GM23248 (cell line): Measurements from ENCODE around the gene SLC16A12. TPM values are rescaled to one million over a fixed set of nuclear protein-coding genes. Genes with fewer than 3 reads are reported as not detected.

ENCODE experiments used
- DNase-seq: peaks from one replicate; pipeline ENCODE4 v3.0.0-alpha.2; 2015
- H2AFZ ChIP-seq: fragments of 200-600 bp; sonication (generic); 2 replicates; pipeline ENCODE4 v1.6.1; 2016; ENCODE audit warnings: antibody characterized with exemption
- H3F3A ChIP-seq: fragments of 200-600 bp; sonication (generic); 2 replicates; pipeline ENCODE4 v1.6.1; 2016; ENCODE audit warnings: mild to moderate bottlenecking, antibody characterized with exemption, mixed run types; ENCODE audit not compliant: insufficient read depth
- H3K27ac ChIP-seq: fragments of 200-600 bp; sonication (generic); 2 replicates; pipeline ENCODE4 v1.5.1; 2016; ENCODE audit warnings: mild to moderate bottlenecking
- H3K27me3 ChIP-seq: fragments of 200-600 bp; sonication (generic); replicated peaks from 2 replicates; pipeline ENCODE4 v1.6.1; 2016; ENCODE audit warnings: mild to moderate bottlenecking; ENCODE audit not compliant: insufficient read depth
- H3K36me3 ChIP-seq: fragments of 200-600 bp; sonication (generic); 2 replicates; pipeline ENCODE4 v1.6.1; 2016; ENCODE audit warnings: low read depth, mild to moderate bottlenecking
- H3K4me1 ChIP-seq: fragments of 200-600 bp; sonication (generic); 2 replicates; pipeline ENCODE4 v1.6.1; 2016; ENCODE audit warnings: mild to moderate bottlenecking; ENCODE audit not compliant: insufficient read depth
- H3K4me2 ChIP-seq: fragments of 200-600 bp; sonication (generic); one replicate; pipeline ENCODE4 v1.6.1; 2016; ENCODE audit warnings: mild to moderate bottlenecking; ENCODE audit not compliant: unreplicated experiment
- H3K4me3 ChIP-seq: fragments of 200-600 bp; sonication (generic); 2 replicates; pipeline ENCODE4 v1.5.1; 2016; ENCODE audit warnings: mild to moderate bottlenecking
- H3K79me2 ChIP-seq: fragments of 200-600 bp; sonication (generic); 2 replicates; pipeline ENCODE4 v1.6.1; 2016; ENCODE audit warnings: mild to moderate bottlenecking; ENCODE audit not compliant: insufficient read depth
- H3K9ac ChIP-seq: fragments of 200-600 bp; sonication (generic); 2 replicates; pipeline ENCODE4 v1.6.1; 2016; ENCODE audit warnings: mild to moderate bottlenecking
- H3K9me2 ChIP-seq: fragments of 200-600 bp; sonication (generic); 2 replicates; pipeline ENCODE4 v1.6.1; 2016; ENCODE audit warnings: mixed run types, mild to moderate bottlenecking, moderate library complexity; ENCODE audit not compliant: insufficient read depth
- H3K9me3 ChIP-seq: fragments of 200-600 bp; sonication (generic); one replicate; pipeline ENCODE4 v1.6.1; 2017; ENCODE audit warnings: low read depth
- H4K20me1 ChIP-seq: fragments of 200-600 bp; sonication (generic); 2 replicates; pipeline ENCODE4 v1.6.0; 2016; ENCODE audit not compliant: insufficient read depth
- EZH2 ChIP-seq: fragments of 200-600 bp; sonication (generic); IDR thresholded peaks from 2 replicates; pipeline ENCODE4 v1.6.1; 2018; ENCODE audit warnings: antibody characterized with exemption, mild to moderate bottlenecking; ENCODE audit not compliant: insufficient read depth, poor library complexity, severe bottlenecking
- EZH2phosphoT487 ChIP-seq: fragments of 200-600 bp; sonication (generic); IDR thresholded peaks from 2 replicates; pipeline ENCODE4 v1.6.1; 2018; ENCODE audit warnings: antibody characterized with exemption, moderate library complexity, mild to moderate bottlenecking, low read depth; ENCODE audit not compliant: insufficient read depth
- WGBS, 2 experiments: methylation state at CpG; one replicate each; pipeline ENCODE4 v1.1.6; 2015 to 2017; ENCODE audit warnings: low lambda C conversion rate in 2 of 2, low coverage in 1 of 2; ENCODE audit errors: missing lambda C conversion rate in 2 of 2; 5-methylcytosine and 5-hydroxymethylcytosine counted together
- in situ Hi-C: fragments of 300-500 bp; cut with MboI; formaldehyde crosslinking; loops from 2 replicates; pipeline ENCODE4 v1.15.0; 2020
- polyA plus RNA-seq: library from polyadenylated mRNA; unstranded; fragments of >200 nt; fragmentation: Nextera tagmentation; extraction: Ambion mirVana; gene quantifications from 2 replicates; pipeline ENCODE4 v1.2.1, GENCODE V29; 2016
- total RNA-seq: library from RNA; depleted of rRNA; stranded (reverse); fragments of >200 nt; shearing (Covaris generic); gene quantifications from 2 replicates; pipeline ENCODE4 v1.2.3, GENCODE V29; 2014

SLC16A12 gene
- total and polyA plus RNA-seq, 2 experiments from 2014 or later, result not detected

GRCh38 chr10:89503151-89503550, 32.2 kb downstream of the SLC16A12 start:
- Histone ChIP-seq H3K4me3 (no peak overlapping the region), H3F3A (no peaks in the 10 kb centered on the region), H3K9me3 (no peaks in the 10 kb centered on the region), H4K20me1 (no peaks in the 10 kb centered on the region), H3K36me3 (no peaks in the 10 kb centered on the region), H3K27me3 (no peaks in the 10 kb centered on the region), H3K9ac (no peak overlapping the region), H3K4me1 (no peaks in the 10 kb centered on the region), H3K27ac (no peak overlapping the region), H3K9me2 (no peaks in the 10 kb centered on the region), H3K4me2 (no peak overlapping the region), H2AFZ (no peak overlapping the region), H3K79me2 (no peaks in the 10 kb centered on the region)
- 91 to 92% methylated on average over 3 of the region's 3 CpGs for WGBS, 2 experiments
- DNase-seq, result no peak
- TF ChIP-seq EZH2phosphoT487, result no peak
- no peak for TF ChIP-seq EZH2
- in situ Hi-C loops, result no loop called here

GRCh38 chr10:89502549-89502948, 32.8 kb downstream of the SLC16A12 start:
- peak; percentile 21 for DNase-seq
- Histone ChIP-seq H3K4me1 (no peaks in the 10 kb centered on the region), H3K9me2 (no peaks in the 10 kb centered on the region), H4K20me1 (no peaks in the 10 kb centered on the region), H3K9ac (no peak overlapping the region), H2AFZ (no peak overlapping the region), H3F3A (no peaks in the 10 kb centered on the region), H3K27ac (no peak overlapping the region), H3K79me2 (no peaks in the 10 kb centered on the region), H3K4me2 (no peak overlapping the region), H3K9me3 (no peaks in the 10 kb centered on the region), H3K36me3 (no peaks in the 10 kb centered on the region), H3K27me3 (no peaks in the 10 kb centered on the region), H3K4me3 (no peak overlapping the region)
- TF ChIP-seq EZH2phosphoT487 (no peak), EZH2 (no peak)
- 73 to 74% methylated on average over 1 of the region's 1 CpG for WGBS, 2 experiments
- in situ Hi-C loops, result no loop called here

- Histone ChIP-seq H3K9ac (no peak overlapping the region), H3K79me2 (no peaks in the 10 kb centered on the region), H3K9me3 (no peaks in the 10 kb centered on the region), H3K36me3 (no peaks in the 10 kb centered on the region), H2AFZ (no peak overlapping the region), H3K4me3 (no peak overlapping the region), H3K4me2 (no peak overlapping the region), H4K20me1 (no peaks in the 10 kb centered on the region), H3K9me2 (no peaks in the 10 kb centered on the region), H3K4me1 (no peaks in the 10 kb centered on the region), H3K27me3 (no peaks in the 10 kb centered on the region), H3K27ac (no peak overlapping the region), H3F3A (no peaks in the 10 kb centered on the region)
- WGBS, 2 experiments, result 48 to 63% methylated on average over 3 of the region's 3 CpGs
- no peak for TF ChIP-seq EZH2phosphoT487
- TF ChIP-seq EZH2, result no peak
- in situ Hi-C loops, result no loop called here
- DNase-seq, result no peak
These were observed 40.8 kb downstream of the SLC16A12 start for GRCh38 chr10:89494575-89494974.

GRCh38 chr10:89494068-89494467, 41.3 kb downstream of the SLC16A12 start:
- no peak overlapping the region for H3K4me2 ChIP-seq
- no peak for DNase-seq
- H3K27me3 ChIP-seq, result no peaks in the 10 kb centered on the region
- in situ Hi-C loops, result no loop called here
- no peak overlapping the region for H3K9ac ChIP-seq
- no peaks in the 10 kb centered on the region for H3K36me3 ChIP-seq
- H3K9me2 ChIP-seq, result no peaks in the 10 kb centered on the region
- TF ChIP-seq EZH2, result no peak
- no peak for TF ChIP-seq EZH2phosphoT487
- H3K79me2 ChIP-seq, result no peaks in the 10 kb centered on the region
- no peak overlapping the region for H3K4me3 ChIP-seq
- no peaks in the 10 kb centered on the region for H3F3A ChIP-seq
- no peaks in the 10 kb centered on the region for H4K20me1 ChIP-seq
- H3K27ac ChIP-seq, result no peak overlapping the region
- H3K9me3 ChIP-seq, result no peaks in the 10 kb centered on the region
- H2AFZ ChIP-seq, result no peak overlapping the region
- no peaks in the 10 kb centered on the region for H3K4me1 ChIP-seq
- 31 to 34% methylated on average over 5 of the region's 5 CpGs for WGBS, 2 experiments

GRCh38 chr10:89491932-89492331, 43.5 kb downstream of the SLC16A12 start:
- Histone ChIP-seq H3K4me2 (no peak overlapping the region), H3K36me3 (no peaks in the 10 kb centered on the region), H3K27ac (no peak overlapping the region), H3K9ac (no peak overlapping the region), H3F3A (no peaks in the 10 kb centered on the region), H2AFZ (no peak overlapping the region), H3K79me2 (no peaks in the 10 kb centered on the region), H3K4me1 (no peaks in the 10 kb centered on the region), H4K20me1 (no peaks in the 10 kb centered on the region), H3K27me3 (no peaks in the 10 kb centered on the region), H3K4me3 (no peak overlapping the region), H3K9me2 (no peaks in the 10 kb centered on the region), H3K9me3 (no peaks in the 10 kb centered on the region)
- no peak for TF ChIP-seq EZH2phosphoT487
- no peak for TF ChIP-seq EZH2
- in situ Hi-C loops, result no loop called here
- no peak for DNase-seq
- 88 to 89% methylated on average over 2 of the region's 2 CpGs for WGBS, 2 experiments
